GM23248 (cell line): ENCODE data around the gene TSSK3.

Experiments used
- EZH2 ChIP-seq: fragments of 200-600 bp; sonication (generic); IDR thresholded peaks from 2 replicates; pipeline ENCODE4 v1.6.1; 2018; ENCODE audit warnings: antibody characterized with exemption, mild to moderate bottlenecking; ENCODE audit not compliant: insufficient read depth, poor library complexity, severe bottlenecking
- EZH2phosphoT487 ChIP-seq: fragments of 200-600 bp; sonication (generic); IDR thresholded peaks from 2 replicates; pipeline ENCODE4 v1.6.1; 2018; ENCODE audit warnings: antibody characterized with exemption, moderate library complexity, mild to moderate bottlenecking, low read depth; ENCODE audit not compliant: insufficient read depth

DNA sequence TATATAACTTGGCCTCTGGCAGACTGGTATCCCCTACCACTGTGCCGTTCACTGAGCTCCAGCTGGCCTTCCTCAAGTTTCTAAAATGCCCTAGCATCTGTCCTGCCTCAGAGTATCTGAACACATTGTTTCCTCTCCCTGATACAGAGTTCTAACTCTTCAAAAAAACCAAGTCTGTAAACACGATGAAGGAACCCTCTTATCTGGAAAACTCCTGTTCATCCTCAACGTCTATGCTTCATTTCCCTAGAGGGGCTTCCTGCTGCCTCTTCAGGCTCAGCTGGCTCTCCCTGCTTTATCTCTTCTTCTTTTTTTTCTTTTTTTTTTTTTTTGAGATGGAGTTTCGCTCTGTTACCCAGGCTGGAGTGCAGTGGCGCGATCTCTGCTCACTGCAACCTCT is 26.3 kb downstream of the TSSK3 start:
- TF ChIP-seq EZH2phosphoT487 = no peak
- no peak for TF ChIP-seq EZH2
